ENCODE data around the gene MYH9.
A peak's percentile ranks its signal among the peaks of the same experiment; 100 is the strongest.
"Not testable (repeated sequence)": the region's sequence is repeated elsewhere in the genome, so short reads cannot be mapped to it uniquely, and the experiment has no call there.

MYH9 gene

GRCh38 chr22:36291831-36292740 lies 95.7 kb downstream of the MYH9 start:
- DNase-seq: no peak
- intact Hi-C loops (cut with DNase I): no loop called here

GRCh38 chr22:36290391-36291075 lies 97.2 kb downstream of the MYH9 start:
- intact Hi-C loops (cut with DNase I); DNase-seq: not testable (repeated sequence)

- intact Hi-C loops (cut with DNase I): loop anchor here (10.0 kb wide), 1 partner anchor 55 kb away; the partner anchor contains the start of gene APOL2
- DNase-seq: not testable (repeated sequence)
These were observed 97.8 kb downstream of the MYH9 start for GRCh38 chr22:36289948-36290371.

- intact Hi-C loops (cut with DNase I): loop anchor here (10.0 kb wide), 1 partner anchor 55 kb away; the partner anchor contains the start of gene APOL2
- no peak for DNase-seq
These were observed 98.3 kb downstream of the MYH9 start for GRCh38 chr22:36289406-36289870.

GRCh38 chr22:36288571-36289405 lies 99.0 kb downstream of the MYH9 start:
- intact Hi-C loops (cut with DNase I): loop anchor here (10.0 kb wide), 1 partner anchor 54 kb away; the partner anchor contains the start of gene APOL2
- DNase-seq: no peak

- intact Hi-C loops (cut with DNase I): loop anchor here (10.0 kb wide), 1 partner anchor 53 kb away; the partner anchor contains the start of gene APOL2
- no peak for DNase-seq
These were observed 99.8 kb downstream of the MYH9 start for GRCh38 chr22:36287881-36288515.

- intact Hi-C loops (cut with DNase I): loop anchor here (10.0 kb wide), 1 partner anchor 52 kb away; the partner anchor contains the start of gene APOL2
- peak; percentile 49 to 89 (median 78) for DNase-seq
These were observed 101.4 kb downstream of the MYH9 start for GRCh38 chr22:36286096-36286957.

- no peak for DNase-seq
- intact Hi-C loops (cut with DNase I): loop anchor here (10.0 kb wide), 1 partner anchor 51 kb away; the partner anchor contains the start of gene APOL2
These were observed 102.2 kb downstream of the MYH9 start for GRCh38 chr22:36285545-36285944.

GRCh38 chr22:36285017-36285416 lies 102.8 kb downstream of the MYH9 start:
- intact Hi-C loops (cut with DNase I): loop anchor here (10.0 kb wide), 1 partner anchor 50 kb away; the partner anchor contains the start of gene APOL2
- DNase-seq: no peak

- intact Hi-C loops (cut with DNase I): loop anchor here (5.0 to 10.0 kb wide), 2 partner anchors 49 to 87 kb away; partner anchors contain the start of gene APOL2
- no peak for DNase-seq
These were observed 103.6 kb downstream of the MYH9 start for GRCh38 chr22:36284171-36284571.

GRCh38 chr22:36282328-36282831 lies 105.4 kb downstream of the MYH9 start:
- intact Hi-C loops (cut with DNase I): loop anchor here (5.0 to 10.0 kb wide), 2 partner anchors 48 to 85 kb away; partner anchors contain the start of gene APOL2
- DNase-seq: peak in 1 of 42 donors; percentile 30

- intact Hi-C loops (cut with DNase I): loop anchor here (5.0 to 10.0 kb wide), 2 partner anchors 47 to 85 kb away; partner anchors contain the start of gene APOL2
- peak in 17 of 42 donors; percentile 16 to 71 (median 33) for DNase-seq
These were observed 105.9 kb downstream of the MYH9 start for GRCh38 chr22:36281781-36282327.

GRCh38 chr22:36280379-36280778 lies 107.4 kb downstream of the MYH9 start:
- DNase-seq: no peak
- intact Hi-C loops (cut with DNase I): loop anchor here (5.0 to 10.0 kb wide), 2 partner anchors 46 to 83 kb away; partner anchors contain the start of gene APOL2

- intact Hi-C loops (cut with DNase I): no loop called here
- DNase-seq: no peak
These were observed 108.5 kb downstream of the MYH9 start for GRCh38 chr22:36279219-36279666.

GRCh38 chr22:36277482-36278291 lies 110.1 kb downstream of the MYH9 start:
- intact Hi-C loops (cut with DNase I): no loop called here
- DNase-seq: peak in 41 of 42 donors; percentile 30 to 84 (median 66)
